Measurements from ENCODE around the gene ABT1. TPM values are rescaled to one million over a fixed set of nuclear protein-coding genes. Genes with fewer than 3 reads are reported as not detected.

Gene ABT1
- total RNA-seq, 2 experiments from 2014 or later: 39.8 to 40.4 TPM

- Histone ChIP-seq H3K4me3 (ENCODE audit: low read length) (no peak overlapping the region), H3K9me3 (ENCODE audit: control insufficient read depth in 1 of 2, insufficient read depth in 1 of 2, low read length in 2 of 2) (no peaks in the 10 kb centered on the region), H3K27ac (ENCODE audit: low read depth in 1 of 2, low read length in 2 of 2) (no peak overlapping the region), H3K4me1 (ENCODE audit: insufficient read depth, low read length) (peaks cover 33% of the 10 kb centered on the region), H3K27me3 (ENCODE audit: control insufficient read depth in 1 of 2, insufficient read depth in 2 of 2, low read length in 2 of 2) (no peaks in the 10 kb centered on the region), H3K36me3 (ENCODE audit: insufficient read depth, low read length) (no peaks in the 10 kb centered on the region)
- Mint-ChIP-seq H3K36me3 (ENCODE audit: low read depth) (peaks cover 10% of the 10 kb centered on the region), H3K27me3 (peaks cover 8% of the 10 kb centered on the region), H3K4me1 (ENCODE audit: low read depth) (peaks cover 25% of the 10 kb centered on the region), H3K4me3 (no peak overlapping the region), H3K27ac (no peak overlapping the region), H3K9me3 (no peaks in the 10 kb centered on the region)
- DNase-seq (no peak), ATAC-seq (ENCODE audit: poor library complexity) (no peak)
- intact Hi-C loops (cut with DNase I, micrococcal nuclease): loop anchor here (1.0 to 5.0 kb wide), 5 partner anchors 13 to 380 kb away; partner anchors contain the start of gene HMGN4 (in 1 of the 2)
- TF ChIP-seq CTCF (IDR thresholded peaks at IDR 0.05): no peak
- POLR2A ChIA-PET: interaction anchor here (2.0 to 7.2 kb wide), 4 partner anchors 15 to 19 kb away, joined by 8 to 113 read pairs (median 52); partner anchors contain the start of gene HMGN4
- CTCF ChIA-PET: interaction anchor here (0.8 to 1.1 kb wide), 2 partner anchors 31 to 211 kb away, joined by 3 read pairs; no protein-coding TSS in a partner anchor
Observed at GRCh38 chr6:26552205-26552604, 44.5 kb upstream of the ABT1 start.

- Mint-ChIP-seq H3K27me3 (peaks cover 8% of the 10 kb centered on the region), H3K9me3 (no peaks in the 10 kb centered on the region), H3K4me1 (ENCODE audit: low read depth) (peaks cover 25% of the 10 kb centered on the region), H3K27ac (no peak overlapping the region), H3K4me3 (no peak overlapping the region), H3K36me3 (ENCODE audit: low read depth) (peaks cover 10% of the 10 kb centered on the region)
- H3K4me1 ChIP-seq (ENCODE audit: insufficient read depth, low read length): peaks cover 33% of the 10 kb centered on the region
- DNase-seq: no peak
- no peaks in the 10 kb centered on the region for H3K27me3 ChIP-seq (ENCODE audit: control insufficient read depth in 1 of 2, insufficient read depth in 2 of 2, low read length in 2 of 2)
- no peak overlapping the region for H3K27ac ChIP-seq (ENCODE audit: low read depth in 1 of 2, low read length in 2 of 2)
- TF ChIP-seq CTCF (IDR thresholded peaks at IDR 0.05): no peak
- no peaks in the 10 kb centered on the region for H3K36me3 ChIP-seq (ENCODE audit: insufficient read depth, low read length)
- CTCF ChIA-PET: interaction anchor here (1.1 to 1.6 kb wide), 4 partner anchors 12 to 211 kb away, joined by 3 to 6 read pairs (median 3); no protein-coding TSS in a partner anchor
- intact Hi-C loops (cut with DNase I, micrococcal nuclease): loop anchor here (1.0 to 5.0 kb wide), 7 partner anchors 14 to 380 kb away; partner anchors contain the start of gene HMGN4 (in 1 of the 2)
- no peak for ATAC-seq (ENCODE audit: poor library complexity)
- POLR2A ChIA-PET: interaction anchor here (1.0 to 7.2 kb wide), 11 partner anchors 16 to 1285 kb away, joined by 3 to 113 read pairs (median 9); partner anchors contain the start of gene HMGN4
- H3K4me3 ChIP-seq (ENCODE audit: low read length): peak overlapping the region; percentile 60
- H3K9me3 ChIP-seq (ENCODE audit: control insufficient read depth in 1 of 2, insufficient read depth in 1 of 2, low read length in 2 of 2): no peaks in the 10 kb centered on the region
Observed at GRCh38 chr6:26552640-26553188, 44.0 kb upstream of the ABT1 start.

GRCh38 chr6:26553264-26553634 lies 43.5 kb upstream of the ABT1 start:
- no peak overlapping the region for H3K4me3 Mint-ChIP-seq
- Histone ChIP-seq H3K4me3 (ENCODE audit: low read length) (peak overlapping the region; percentile 60), H3K27me3 (ENCODE audit: control insufficient read depth in 1 of 2, insufficient read depth in 2 of 2, low read length in 2 of 2) (no peaks in the 10 kb centered on the region), H3K9me3 (ENCODE audit: control insufficient read depth in 1 of 2, insufficient read depth in 1 of 2, low read length in 2 of 2) (no peaks in the 10 kb centered on the region), H3K27ac (ENCODE audit: low read depth in 1 of 2, low read length in 2 of 2) (no peak overlapping the region), H3K36me3 (ENCODE audit: insufficient read depth, low read length) (no peaks in the 10 kb centered on the region), H3K4me1 (ENCODE audit: insufficient read depth, low read length) (peaks cover 33% of the 10 kb centered on the region)
- CTCF ChIA-PET: interaction anchor here (0.6 to 1.6 kb wide), 6 partner anchors 13 to 212 kb away, joined by 3 to 6 read pairs (median 3); partner anchors contain the start of gene HMGN4
- H3K36me3 Mint-ChIP-seq (ENCODE audit: low read depth): peaks cover 10% of the 10 kb centered on the region
- no peak for TF ChIP-seq CTCF (IDR thresholded peaks at IDR 0.05)
- H3K9me3 Mint-ChIP-seq: no peaks in the 10 kb centered on the region
- DNase-seq: peak; percentile 61 to 87 (median 71)
- intact Hi-C loops (cut with DNase I, micrococcal nuclease): loop anchor here (1.0 to 5.0 kb wide), 6 partner anchors 14 to 381 kb away; partner anchors contain the start of gene HMGN4 (in 1 of the 2)
- POLR2A ChIA-PET: interaction anchor here (0.9 to 7.2 kb wide), 21 partner anchors 8 to 1284 kb away, joined by 3 to 113 read pairs (median 4); partner anchors contain the start of genes BTN2A2 and HMGN4
- H3K27me3 Mint-ChIP-seq: peaks cover 8% of the 10 kb centered on the region
- H3K27ac Mint-ChIP-seq: no peak overlapping the region
- ATAC-seq (ENCODE audit: poor library complexity): peak; percentile 62
- H3K4me1 Mint-ChIP-seq (ENCODE audit: low read depth): peaks cover 25% of the 10 kb centered on the region

All from CD4-positive, alpha-beta T cell (primary cell).